PC-3 (cell line): ENCODE measurements around the gene MRRF.

Experiments
- EZH2phosphoT487 ChIP-seq: fragments of 300-600 bp; sonication (generic); IDR thresholded peaks from 2 replicates; pipeline ENCODE4 v1.6.1; 2018; ENCODE audit warnings: mild to moderate bottlenecking, antibody characterized with exemption, low read length, borderline replicate concordance
- TF ChIP-seq, protein P1 (sequence below): fragments of 300-600 bp; sonication (generic); conservative IDR thresholded peaks from 2 replicates; pipeline ENCODE4 v1.5.1; 2017; ENCODE audit warnings: antibody characterized with exemption, low read depth, mild to moderate bottlenecking, low read length

- TF ChIP-seq, protein P1, sequence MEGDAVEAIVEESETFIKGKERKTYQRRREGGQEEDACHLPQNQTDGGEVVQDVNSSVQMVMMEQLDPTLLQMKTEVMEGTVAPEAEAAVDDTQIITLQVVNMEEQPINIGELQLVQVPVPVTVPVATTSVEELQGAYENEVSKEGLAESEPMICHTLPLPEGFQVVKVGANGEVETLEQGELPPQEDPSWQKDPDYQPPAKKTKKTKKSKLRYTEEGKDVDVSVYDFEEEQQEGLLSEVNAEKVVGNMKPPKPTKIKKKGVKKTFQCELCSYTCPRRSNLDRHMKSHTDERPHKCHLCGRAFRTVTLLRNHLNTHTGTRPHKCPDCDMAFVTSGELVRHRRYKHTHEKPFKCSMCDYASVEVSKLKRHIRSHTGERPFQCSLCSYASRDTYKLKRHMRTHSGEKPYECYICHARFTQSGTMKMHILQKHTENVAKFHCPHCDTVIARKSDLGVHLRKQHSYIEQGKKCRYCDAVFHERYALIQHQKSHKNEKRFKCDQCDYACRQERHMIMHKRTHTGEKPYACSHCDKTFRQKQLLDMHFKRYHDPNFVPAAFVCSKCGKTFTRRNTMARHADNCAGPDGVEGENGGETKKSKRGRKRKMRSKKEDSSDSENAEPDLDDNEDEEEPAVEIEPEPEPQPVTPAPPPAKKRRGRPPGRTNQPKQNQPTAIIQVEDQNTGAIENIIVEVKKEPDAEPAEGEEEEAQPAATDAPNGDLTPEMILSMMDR: no peak
- no peak for TF ChIP-seq EZH2phosphoT487
Measured at GRCh38 chr9:122332644-122333043, 68.0 kb downstream of the MRRF start.
